Keratinocyte (primary cell): ENCODE measurements around the gene SPATA13. TPM values are rescaled to one million over a fixed set of nuclear protein-coding genes. Genes with fewer than 3 reads are reported as not detected.

Experiments used
- DNase-seq: peaks from one replicate; pipeline ENCODE4 v3.0.0-alpha.2; 2011; ENCODE audit warnings: low read depth, missing footprints, low spot score
- FAIRE-seq: peaks from 2 replicates; lab custom pipeline; 2011; peaks lifted over from hg19 to GRCh38; lab: Jason Lieb, UNC
- H2AFZ ChIP-seq: 2 replicates; pipeline ENCODE4 v1.6.0; 2012; ENCODE audit warnings: low read length, control low read depth, inconsistent platforms; ENCODE audit not compliant: control insufficient read depth
- H3K27ac ChIP-seq: 2 replicates; pipeline ENCODE4 v1.5.1; 2011; ENCODE audit warnings: low read length; ENCODE audit not compliant: control insufficient read depth, insufficient read depth
- H3K27me3 ChIP-seq: 3 replicates; pipeline ENCODE4 v1.6.0; 2011; ENCODE audit warnings: low read length; ENCODE audit not compliant: control insufficient read depth, insufficient read depth; ENCODE audit errors: extremely low read depth
- H3K36me3 ChIP-seq, 2 experiments: 2 replicates in 1 of 2; 3 replicates in 1 of 2; pipeline ENCODE4 v1.5.1; 2011; ENCODE audit warnings: low read length in 2 of 2, mild to moderate bottlenecking in 1 of 2; ENCODE audit not compliant: control insufficient read depth in 2 of 2, insufficient read depth in 2 of 2; ENCODE audit errors: extremely low read depth in 1 of 2
- H3K4me1 ChIP-seq: 3 replicates; pipeline ENCODE4 v1.5.1; 2011; ENCODE audit warnings: low read length; ENCODE audit not compliant: control insufficient read depth, insufficient read depth; ENCODE audit errors: extremely low read depth
- H3K4me2 ChIP-seq: 3 replicates; pipeline ENCODE4 v1.6.0; 2011; ENCODE audit warnings: low read depth, low read length; ENCODE audit not compliant: control insufficient read depth, insufficient read depth; ENCODE audit errors: extremely low read depth
- H3K4me3 ChIP-seq, 3 experiments: fragments of 200-600 bp in 1 of 3; sonication (generic) in 1 of 3; 2 replicates in 2 of 3; 3 replicates in 1 of 3; pipeline ENCODE4 v1.5.1; 2011 to 2016; ENCODE audit warnings: low read length in 3 of 3, mild to moderate bottlenecking in 3 of 3, control low read depth in 2 of 3, inconsistent platforms in 1 of 3, low read depth in 1 of 3, mixed read lengths in 1 of 3, mixed run types in 1 of 3, moderate library complexity in 1 of 3; ENCODE audit not compliant: control insufficient read depth in 2 of 3, insufficient read depth in 2 of 3; ENCODE audit errors: extremely low read depth in 1 of 3
- H3K79me2 ChIP-seq: 2 replicates; pipeline ENCODE4 v1.6.0; 2012; ENCODE audit warnings: low read length; ENCODE audit not compliant: control insufficient read depth, insufficient read depth
- H3K9ac ChIP-seq: 3 replicates; pipeline ENCODE4 v1.6.0; 2011; ENCODE audit warnings: low read length; ENCODE audit not compliant: control insufficient read depth, insufficient read depth; ENCODE audit errors: extremely low read depth
- H3K9me1 ChIP-seq: 3 replicates; pipeline ENCODE4 v1.6.0; 2011; ENCODE audit warnings: low read length; ENCODE audit not compliant: control insufficient read depth, insufficient read depth; ENCODE audit errors: extremely low read depth
- H3K9me3 ChIP-seq: 2 replicates; pipeline ENCODE4 v1.5.1; 2012; ENCODE audit warnings: low read depth, low read length; ENCODE audit not compliant: control insufficient read depth
- H4K20me1 ChIP-seq: 3 replicates; pipeline ENCODE4 v1.6.0; 2011; ENCODE audit warnings: low read length; ENCODE audit not compliant: control insufficient read depth, insufficient read depth; ENCODE audit errors: extremely low read depth
- EZH2 ChIP-seq: IDR thresholded peaks from one replicate; pipeline ENCODE4 v1.6.1; 2012; ENCODE audit warnings: inconsistent platforms, mild to moderate bottlenecking, low read length, moderate library complexity
- dilution Hi-C: fragments of 300-500 bp; cut with MboI; formaldehyde crosslinking; loops from one replicate; pipeline ENCODE4 v1.7.0; 2020; ENCODE audit warnings: low sequenced_read_pairs; ENCODE audit not compliant: extremely low pct_ligation_motif_present
- polyA minus RNA-seq, 3 experiments: library from RNA; depleted of rRNA, polyadenylated mRNA; stranded (reverse); fragments of >200 nt; gene quantifications; 1 replicate in 1 of 3; 2 replicates in 1 of 3; 3 replicates in 1 of 3; pipeline ENCODE4 v1.2.3, GENCODE V29; 2011
- polyA plus RNA-seq, 5 experiments: library from polyadenylated mRNA; depleted of rRNA in 3 of 5; stranded (reverse) in 3 of 5; stranded (forward) in 1 of 5; unstranded in 1 of 5; fragments of >200 nt; gene quantifications; 1 replicate in 1 of 5; 2 replicates in 3 of 5; 3 replicates in 1 of 5; pipeline versions ENCODE4 v1.2.1 to v1.2.3, GENCODE V29; 2011 to 2012; ENCODE audit warnings: missing spikeins in 2 of 5, low read depth in 1 of 5, low replicate concordance in 1 of 5
- TF ChIP-seq, protein P1 (sequence below), 3 experiments: IDR thresholded peaks in 1 of 3; conservative IDR thresholded peaks in 1 of 3; optimal IDR thresholded peaks in 1 of 3; 2 replicates in 2 of 3; 3 replicates in 1 of 3; pipeline versions ENCODE3 to v1.5.1; 2011; ENCODE audit warnings: low read length in 3 of 3, mild to moderate bottlenecking in 3 of 3, moderate library complexity in 2 of 3, control low read depth in 1 of 3, inconsistent platforms in 1 of 3; ENCODE audit not compliant: insufficient read depth in 2 of 3; ENCODE audit errors: extremely low read depth in 1 of 3

Gene SPATA13
- polyA plus RNA-seq (0.23 to 1.2 TPM (median 0.49 TPM) in 3 replicates), polyA minus RNA-seq (1.1 to 1.4 TPM (median 1.3 TPM) in 3 replicates)
- polyA plus RNA-seq (2011; ENCODE audit: low read depth), result 0.51 TPM
- polyA plus RNA-seq (2011; cell fraction: cytosol; rRNA removed), result 0.19 and 0.55 TPM in 2 replicates
- 0.76 and 1.4 TPM in 2 replicates for polyA plus RNA-seq (2011; cell fraction: nucleus; rRNA removed)
- 0.56 and 0.74 TPM in 2 replicates for polyA plus RNA-seq (2012; ENCODE audit: low replicate concordance)
- polyA minus RNA-seq (2011; cell fraction: cytosol; rRNA and poly(A)+ RNA removed), result 1.3 TPM
- 0.53 and 2.5 TPM in 2 replicates for polyA minus RNA-seq (2011; cell fraction: nucleus; rRNA and poly(A)+ RNA removed)

DNA sequence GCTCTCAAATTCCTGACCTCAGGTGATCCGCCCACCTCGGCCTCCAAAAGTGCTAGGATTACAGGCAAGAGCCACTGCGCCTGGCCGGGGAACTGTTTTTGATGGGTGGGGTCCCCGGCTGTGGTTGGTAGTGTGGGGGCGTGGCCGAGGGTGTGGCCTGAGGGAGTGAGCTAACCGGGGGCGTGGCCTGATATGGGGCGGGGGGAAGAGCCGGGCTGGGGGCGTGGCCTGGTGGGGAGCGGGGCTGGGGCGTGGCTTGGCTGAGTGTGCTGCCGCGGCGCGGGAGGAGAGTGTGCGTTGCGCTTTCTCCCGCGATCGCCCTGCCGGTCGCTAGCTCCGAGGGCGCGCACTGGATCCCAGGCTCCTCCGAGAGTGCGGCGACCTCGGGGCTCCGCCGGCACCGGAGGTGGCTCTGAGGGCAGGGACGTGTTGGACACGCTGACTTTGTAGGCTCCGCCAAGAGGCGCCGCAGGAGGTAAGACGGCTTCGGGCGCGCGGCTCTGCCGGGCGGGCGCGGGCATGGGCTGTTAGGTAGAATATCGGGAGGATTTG, at the start of gene SPATA13:
Gene SPATA13, plus strand, starts transcription at position 263 of the 552 bp plus-strand sequence. CDS start 62,210 bp downstream, outside the sequence.
- no peaks in the 10 kb centered on the region for H3K36me3 ChIP-seq
- no peaks in the 10 kb centered on the region for H3K9me1 ChIP-seq
- dilution Hi-C loops, result no loop called here
- peak within 1 kb of the TSS; percentile 60 for H3K9ac ChIP-seq
- no peak within 1 kb of the TSS for H3K27ac ChIP-seq
- TF ChIP-seq, protein P1, sequence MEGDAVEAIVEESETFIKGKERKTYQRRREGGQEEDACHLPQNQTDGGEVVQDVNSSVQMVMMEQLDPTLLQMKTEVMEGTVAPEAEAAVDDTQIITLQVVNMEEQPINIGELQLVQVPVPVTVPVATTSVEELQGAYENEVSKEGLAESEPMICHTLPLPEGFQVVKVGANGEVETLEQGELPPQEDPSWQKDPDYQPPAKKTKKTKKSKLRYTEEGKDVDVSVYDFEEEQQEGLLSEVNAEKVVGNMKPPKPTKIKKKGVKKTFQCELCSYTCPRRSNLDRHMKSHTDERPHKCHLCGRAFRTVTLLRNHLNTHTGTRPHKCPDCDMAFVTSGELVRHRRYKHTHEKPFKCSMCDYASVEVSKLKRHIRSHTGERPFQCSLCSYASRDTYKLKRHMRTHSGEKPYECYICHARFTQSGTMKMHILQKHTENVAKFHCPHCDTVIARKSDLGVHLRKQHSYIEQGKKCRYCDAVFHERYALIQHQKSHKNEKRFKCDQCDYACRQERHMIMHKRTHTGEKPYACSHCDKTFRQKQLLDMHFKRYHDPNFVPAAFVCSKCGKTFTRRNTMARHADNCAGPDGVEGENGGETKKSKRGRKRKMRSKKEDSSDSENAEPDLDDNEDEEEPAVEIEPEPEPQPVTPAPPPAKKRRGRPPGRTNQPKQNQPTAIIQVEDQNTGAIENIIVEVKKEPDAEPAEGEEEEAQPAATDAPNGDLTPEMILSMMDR (optimal IDR thresholded peaks at IDR 0.05 in 1 of 3, IDR thresholded peaks at IDR 0.05 in 1 of 3, conservative IDR thresholded peaks at IDR 0.05 in 1 of 3; ENCODE audit: extremely low read depth in 1 of 3, insufficient read depth in 2 of 3, low read length in 3 of 3), result no peak
- TF ChIP-seq EZH2, result no peak
- H2AFZ ChIP-seq, result peak within 1 kb of the TSS; percentile 89
- peak within 1 kb of the TSS; percentile 94 for H3K4me2 ChIP-seq
- no peak for FAIRE-seq
- H3K4me1 ChIP-seq, result peaks cover 14% of the 10 kb centered on the region
- DNase-seq, result peak; percentile 61
- peak within 1 kb of the TSS; percentile 49 to 78 (median 70) for H3K4me3 ChIP-seq
- H3K9me3 ChIP-seq, result no peaks in the 10 kb centered on the region
- no peaks in the 10 kb centered on the region for H4K20me1 ChIP-seq
- no peaks in the 10 kb centered on the region for H3K79me2 ChIP-seq
- H3K27me3 ChIP-seq, result peaks cover 14% of the 10 kb centered on the region

DNA sequence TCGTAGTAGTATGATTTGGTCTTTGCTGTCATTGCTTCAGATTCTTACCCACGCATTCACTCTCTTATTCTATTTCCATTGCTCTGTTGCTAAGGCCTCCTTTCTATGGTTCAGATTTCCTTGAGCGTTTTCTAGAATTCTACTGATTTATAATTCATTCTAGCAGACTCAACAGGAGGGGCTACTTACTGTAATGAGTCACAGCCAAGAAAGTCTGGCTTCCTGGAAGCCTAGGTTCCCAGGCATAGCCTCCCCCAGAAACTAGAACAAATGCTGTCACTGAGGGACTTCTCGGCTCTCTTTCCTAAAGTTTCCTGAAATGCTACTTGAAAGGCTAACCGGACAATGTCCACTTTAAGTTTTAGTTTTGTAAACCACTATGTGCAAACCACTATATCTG, 47.7 kb upstream of the SPATA13 start:
- DNase-seq (no peak), FAIRE-seq (no peak)
- H4K20me1 ChIP-seq, result no peaks in the 10 kb centered on the region
- dilution Hi-C loops, result no loop called here
- no peak overlapping the region for H3K9ac ChIP-seq
- H3K36me3 ChIP-seq, result no peaks in the 10 kb centered on the region
- H3K9me1 ChIP-seq, result no peaks in the 10 kb centered on the region
- H3K27me3 ChIP-seq, result no peaks in the 10 kb centered on the region
- H3K27ac ChIP-seq, result no peak overlapping the region
- H3K4me3 ChIP-seq, result no peak overlapping the region
- no peak overlapping the region for H2AFZ ChIP-seq
- H3K4me1 ChIP-seq, result no peaks in the 10 kb centered on the region
- H3K4me2 ChIP-seq, result no peak overlapping the region
- TF ChIP-seq EZH2, result no peak
- TF ChIP-seq, protein P1 (optimal IDR thresholded peaks at IDR 0.05 in 1 of 3, IDR thresholded peaks at IDR 0.05 in 1 of 3, conservative IDR thresholded peaks at IDR 0.05 in 1 of 3; ENCODE audit: extremely low read depth in 1 of 3, insufficient read depth in 2 of 3, low read length in 3 of 3), result no peak
- no peaks in the 10 kb centered on the region for H3K9me3 ChIP-seq
- no peaks in the 10 kb centered on the region for H3K79me2 ChIP-seq
